GM12878 (cell line): ENCODE data around the gene FKBP2. TPM values are rescaled to one million over a fixed set of nuclear protein-coding genes. Genes with fewer than 3 reads are reported as not detected.
A peak's percentile ranks its signal among the peaks of the same experiment; 100 is the strongest.

ENCODE experiments used
- ATAC-seq: fragments of 200-7000 bp; cut with Tn5 transposase; 3 replicates; pipeline ENCODE4 v1.9.1; 2020; ENCODE audit warnings: mild to moderate bottlenecking, moderate library complexity
- BruUV-seq: library from RNA; stranded (reverse); fragments of 400-500 nt; replicated peaks from 2 replicates; lab custom pipeline; 2021; lab: Mats Ljungman, UMichigan
- CTCF ChIA-PET: fragments of 300-600 bp; sonication (Branson Sonifier 250); formaldehyde crosslinking; extraction: SDS; loops from one replicate; lab custom pipeline; 2021; ENCODE audit warnings: inconsistent platforms; lab: Yijun Ruan, JAX
- POLR2A ChIA-PET: fragments of 350-600 bp; formaldehyde crosslinking; extraction: SDS; loops from one replicate; lab custom pipeline; 2021; ENCODE audit warnings: inconsistent platforms; lab: Charles Lee
- RAD21 ChIA-PET: fragments of 300-600 bp; sonication (Branson Sonifier 250); formaldehyde crosslinking; loops from one replicate; lab custom pipeline; 2023; ENCODE audit warnings: antibody characterized with exemption; ENCODE audit not compliant: unreplicated experiment; lab: Charles Lee
- SMC1A ChIA-PET: fragments of 300-600 bp; sonication (Branson Sonifier 250); formaldehyde crosslinking; loops from one replicate; lab custom pipeline; 2023; ENCODE audit not compliant: unreplicated experiment, uncharacterized antibody; lab: Charles Lee
- DNase-seq: peaks from one replicate; pipeline ENCODE4 v3.0.0-alpha.2; 2011; ENCODE audit warnings: low read depth, low spot score
- FAIRE-seq: peaks from 3 replicates; lab custom pipeline; 2011; peaks lifted over from hg19 to GRCh38; lab: Jason Lieb, UNC
- H2AFZ ChIP-seq: 2 replicates; pipeline ENCODE4 v1.6.0; 2011; ENCODE audit warnings: low read depth, low read length, control low read depth; ENCODE audit not compliant: control insufficient read depth
- H3K27ac ChIP-seq: 2 replicates; pipeline ENCODE4 v1.5.1; 2011; ENCODE audit warnings: control low read depth; ENCODE audit not compliant: control insufficient read depth, insufficient read depth
- H3K27me3 ChIP-seq, 2 experiments: replicated peaks in 1 of 2; 2 replicates each; pipeline versions ENCODE4 v1.6.0 to v1.6.1; 2011; ENCODE audit warnings: low read length in 1 of 2; ENCODE audit not compliant: control insufficient read depth in 2 of 2, insufficient read depth in 2 of 2
- H3K36me3 ChIP-seq, 2 experiments: 2 replicates each; pipeline ENCODE4 v1.5.1; 2011; ENCODE audit warnings: low read length in 1 of 2; ENCODE audit not compliant: control insufficient read depth in 2 of 2, insufficient read depth in 2 of 2
- H3K4me1 ChIP-seq: 2 replicates; pipeline ENCODE4 v1.6.1; 2011; ENCODE audit warnings: mild to moderate bottlenecking, low read length, moderate library complexity, mixed read lengths; ENCODE audit not compliant: control insufficient read depth, insufficient read depth
- H3K4me2 ChIP-seq: 2 replicates; pipeline ENCODE4 v1.6.0; 2011; ENCODE audit warnings: control low read depth; ENCODE audit not compliant: control insufficient read depth, insufficient read depth
- H3K4me3 ChIP-seq: fragments of 200-600 bp; sonication (generic); 2 replicates; pipeline ENCODE4 v1.5.1; 2016
- H3K79me2 ChIP-seq: 2 replicates; pipeline ENCODE4 v1.6.0; 2011; ENCODE audit warnings: low read length; ENCODE audit not compliant: control insufficient read depth, insufficient read depth
- H3K9ac ChIP-seq: 2 replicates; pipeline ENCODE4 v1.8.0; 2011; ENCODE audit warnings: low read length, control low read depth, mixed read lengths; ENCODE audit not compliant: control insufficient read depth, insufficient read depth
- H3K9me3 ChIP-seq: replicated peaks from 3 replicates; pipeline ENCODE4 v1.5.1; 2011; ENCODE audit warnings: mild to moderate bottlenecking, low read length; ENCODE audit not compliant: control insufficient read depth, insufficient read depth
- H4K20me1 ChIP-seq: 2 replicates; pipeline ENCODE4 v1.6.0; 2011; ENCODE audit not compliant: control insufficient read depth, insufficient read depth
- ATF7 ChIP-seq: fragments of 450-650 bp; IDR thresholded peaks from 2 replicates; pipeline ENCODE4 v1.6.1; 2016; ENCODE audit warnings: low read depth, mild to moderate bottlenecking
- BCL11A ChIP-seq: IDR thresholded peaks from 2 replicates; pipeline ENCODE4 v1.6.1; 2011; ENCODE audit warnings: low read depth, low read length
- CBFB ChIP-seq: IDR thresholded peaks from 2 replicates; pipeline ENCODE4 v1.6.1; 2016; ENCODE audit warnings: antibody characterized with exemption, low read depth
- E4F1 ChIP-seq: fragments of 450-650 bp; IDR thresholded peaks from 2 replicates; pipeline ENCODE4 v1.6.1; 2018; ENCODE audit warnings: borderline replicate concordance, mild to moderate bottlenecking; ENCODE audit not compliant: partially characterized antibody
- PAX8 ChIP-seq: fragments of 450-650 bp; IDR thresholded peaks from 2 replicates; pipeline ENCODE4 v1.6.1; 2017; ENCODE audit warnings: mild to moderate bottlenecking, moderate library complexity
- PRDM15 ChIP-seq: fragments of 450-650 bp; formaldehyde crosslinking; IDR thresholded peaks from 2 replicates; pipeline ENCODE4 v1.4.0; 2020; ENCODE audit warnings: mild to moderate bottlenecking, moderate library complexity
- RFX5 ChIP-seq: IDR thresholded peaks from 2 replicates; pipeline ENCODE4 v1.6.1; 2011; ENCODE audit warnings: low read depth, low read length, improper control_type of control experiment
- YY1 ChIP-seq: IDR thresholded peaks from 2 replicates; pipeline ENCODE4 v1.6.1; 2011; ENCODE audit warnings: low read depth, mild to moderate bottlenecking, low read length
- WGBS: methylation state at CpG from one replicate; pipeline ENCODE4 v1.1.6; 2016; ENCODE audit warnings: low lambda C conversion rate; ENCODE audit not compliant: insufficient replicate concordance, insufficient coverage; ENCODE audit errors: missing lambda C conversion rate; 5-methylcytosine and 5-hydroxymethylcytosine counted together
- in situ Hi-C: fragments of 300-500 bp; cut with MboI; formaldehyde crosslinking; loops from 9 replicates; pipeline ENCODE4 v1.14.3; 2018; ENCODE audit warnings: mixed read lengths
- intact Hi-C: fragments of 100-400 bp; cut with micrococcal nuclease; formaldehyde crosslinking; loops from one replicate; pipeline ENCODE4 v1.14.2; 2022; ENCODE audit not compliant: unreplicated experiment
- polyA plus RNA-seq, 11 experiments: library from polyadenylated mRNA; depleted of rRNA in 4 of 11; unstranded in 6 of 11; stranded (reverse) in 5 of 11; fragments of >200 nt; fragmentation: Nextera tagmentation in 4 of 11; fragmentation: Illumina TruSeq in 1 of 11; extraction: Ambion mirVana in 4 of 11; extraction: Trizol in 1 of 11; gene quantifications; 1 replicate in 1 of 11; 2 replicates in 10 of 11; pipeline versions ENCODE4 v1.2.1 to v1.2.3, GENCODE V29; 2011 to 2016; ENCODE audit warnings: inconsistent platforms in 2 of 11, missing spikeins in 2 of 11, low read depth in 1 of 11
- total RNA-seq, 4 experiments: library from RNA; depleted of rRNA in 3 of 4; stranded (reverse); fragments of >200 nt in 3 of 4; fragmentation: Illumina TruSeq in 1 of 4; extraction: Trizol in 1 of 4; gene quantifications; 2 replicates each; pipeline versions ENCODE4 v1.2.1 to v1.2.3, GENCODE V29; 2013 to 2021
- TF ChIP-seq, protein P1 (sequence below): fragments of 450-650 bp; IDR thresholded peaks from 2 replicates; pipeline ENCODE4 v1.6.1; 2017; ENCODE audit warnings: borderline replicate concordance
- TF ChIP-seq, protein P2 (sequence below): fragments of 450-650 bp; formaldehyde crosslinking; IDR thresholded peaks from 2 replicates; pipeline ENCODE4 v1.5.0; 2022; ENCODE audit warnings: mild to moderate bottlenecking, missing genetic modification characterization

Gene FKBP2
- total and polyA plus RNA-seq, 10 of the 15 experiments (the other 5 are each of a cell fraction or from before 2014, with no cell fraction given) = 1.8 to 99.7 (median 39.5) TPM

DNA sequence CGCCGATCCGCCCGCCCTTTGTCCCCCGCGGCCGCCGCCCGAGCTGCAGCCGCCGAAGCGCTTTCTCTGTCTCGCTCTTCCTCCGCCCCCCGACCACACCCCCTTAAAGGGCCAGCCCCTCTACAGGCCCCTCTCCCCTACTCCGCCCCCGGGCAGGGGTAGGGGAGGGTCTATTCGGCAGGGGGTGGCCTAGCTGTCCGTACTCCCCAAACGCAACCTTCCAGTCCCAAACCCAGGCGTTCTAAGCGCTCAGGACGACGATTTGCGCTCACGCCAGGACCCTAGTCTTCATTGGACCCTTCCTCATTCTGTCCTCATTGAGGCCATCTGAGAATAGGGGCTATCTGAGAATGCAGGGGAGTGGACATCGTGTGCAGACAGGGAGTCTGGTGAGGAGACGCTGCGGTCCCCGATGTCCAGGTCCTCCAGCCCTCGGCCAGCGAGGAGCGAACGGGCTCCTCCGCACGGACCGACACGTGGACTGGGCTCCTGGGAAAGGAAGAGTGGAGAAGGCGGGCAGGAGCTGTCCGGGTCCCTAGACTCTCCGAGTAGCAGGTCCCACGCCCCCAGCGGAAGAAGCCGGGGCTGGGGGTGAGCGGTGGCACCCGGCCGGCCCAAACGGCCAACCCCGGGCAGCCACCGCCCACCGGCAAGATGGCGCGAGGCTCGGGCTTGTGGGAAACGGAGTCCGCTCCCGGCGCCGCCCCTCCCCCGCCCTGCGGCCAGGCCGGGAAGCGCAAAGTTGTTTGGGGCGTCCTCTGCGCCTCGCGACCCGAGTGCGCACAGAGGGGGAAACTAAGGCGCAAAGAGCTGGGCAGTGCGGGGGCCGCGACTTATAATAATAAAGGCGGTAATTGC lies 6.2 kb downstream of the FKBP2 start, which contains the start of gene PPP1R14B:
PPP1R14B (minus strand) TSS at position 73 of the 858 bp plus-strand sequence. CDS start 270 bp downstream, outside the sequence.
- ChIA-PET RAD21 (interaction anchor here (1.2 to 8.6 kb wide), 4 partner anchors 10 to 57 kb away, joined by 3 to 104 read pairs (median 10); partner anchors contain the start of gene FERMT3), SMC1A (interaction anchor here (1.0 to 2.0 kb wide), 4 partner anchors 23 to 43 kb away, joined by 3 to 7 read pairs (median 4); partner anchors contain the start of gene FERMT3), POLR2A (interaction anchor here (0.6 to 7.4 kb wide), 6 partner anchors 13 to 57 kb away, joined by 4 to 82 read pairs (median 38); partner anchors contain the start of genes DNAJC4, FERMT3, NUDT22 and TRPT1), CTCF (interaction anchor here (0.8 to 6.2 kb wide), 5 partner anchors 24 to 57 kb away, joined by 3 to 66 read pairs (median 5); partner anchors contain the start of genes CATSPERZ and FERMT3)
- no peak for DNase-seq
- no peaks in the 10 kb centered on the region for H3K9me3 ChIP-seq
- peaks cover 17% of the 10 kb centered on the region for H3K4me1 ChIP-seq
- peak within 1 kb of the TSS; percentile 98 for H3K4me2 ChIP-seq
- BruUV-seq = no TSS peak
- peaks cover 0 to 10% of the 10 kb centered on the region in 2 experiments; a peak in 2 of 4 replicates for H3K36me3 ChIP-seq
- no peak for FAIRE-seq
- intact Hi-C loops (no loop called here), in situ Hi-C loops (loop anchor here (25.0 kb wide), 1 partner anchor 1615 kb away; the partner anchor contains the start of genes CFL1, EFEMP2 and MUS81)
- peak within 1 kb of the TSS; percentile 94 for H2AFZ ChIP-seq
- 2% methylated on average over 44 of the region's 74 CpGs for WGBS
- no peaks in the 10 kb centered on the region for H4K20me1 ChIP-seq
- peak within 1 kb of the TSS; percentile 91 for H3K4me3 ChIP-seq
- ATAC-seq = peak; percentile 75
- H3K27me3 ChIP-seq = no peaks in the 10 kb centered on the region
- peak within 1 kb of the TSS; percentile 92 for H3K9ac ChIP-seq
- peaks cover 33% of the 10 kb centered on the region for H3K79me2 ChIP-seq
- peak within 1 kb of the TSS; percentile 90 for H3K27ac ChIP-seq
- no peak for TF ChIP-seq E4F1
- TF ChIP-seq, protein P1, sequence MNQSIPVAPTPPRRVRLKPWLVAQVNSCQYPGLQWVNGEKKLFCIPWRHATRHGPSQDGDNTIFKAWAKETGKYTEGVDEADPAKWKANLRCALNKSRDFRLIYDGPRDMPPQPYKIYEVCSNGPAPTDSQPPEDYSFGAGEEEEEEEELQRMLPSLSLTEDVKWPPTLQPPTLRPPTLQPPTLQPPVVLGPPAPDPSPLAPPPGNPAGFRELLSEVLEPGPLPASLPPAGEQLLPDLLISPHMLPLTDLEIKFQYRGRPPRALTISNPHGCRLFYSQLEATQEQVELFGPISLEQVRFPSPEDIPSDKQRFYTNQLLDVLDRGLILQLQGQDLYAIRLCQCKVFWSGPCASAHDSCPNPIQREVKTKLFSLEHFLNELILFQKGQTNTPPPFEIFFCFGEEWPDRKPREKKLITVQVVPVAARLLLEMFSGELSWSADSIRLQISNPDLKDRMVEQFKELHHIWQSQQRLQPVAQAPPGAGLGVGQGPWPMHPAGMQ = no peak
- peak; percentile 99 for TF ChIP-seq YY1
- TF ChIP-seq CBFB = 0 out of 2 replicates have a peak, but pooled peaks have one; percentile 23
- no peak for TF ChIP-seq ATF7
- no peak for TF ChIP-seq PRDM15 (CRISPR knock-in tag)
- no peak for TF ChIP-seq BCL11A
- no peak for TF ChIP-seq PAX8
- TF ChIP-seq, protein P2, sequence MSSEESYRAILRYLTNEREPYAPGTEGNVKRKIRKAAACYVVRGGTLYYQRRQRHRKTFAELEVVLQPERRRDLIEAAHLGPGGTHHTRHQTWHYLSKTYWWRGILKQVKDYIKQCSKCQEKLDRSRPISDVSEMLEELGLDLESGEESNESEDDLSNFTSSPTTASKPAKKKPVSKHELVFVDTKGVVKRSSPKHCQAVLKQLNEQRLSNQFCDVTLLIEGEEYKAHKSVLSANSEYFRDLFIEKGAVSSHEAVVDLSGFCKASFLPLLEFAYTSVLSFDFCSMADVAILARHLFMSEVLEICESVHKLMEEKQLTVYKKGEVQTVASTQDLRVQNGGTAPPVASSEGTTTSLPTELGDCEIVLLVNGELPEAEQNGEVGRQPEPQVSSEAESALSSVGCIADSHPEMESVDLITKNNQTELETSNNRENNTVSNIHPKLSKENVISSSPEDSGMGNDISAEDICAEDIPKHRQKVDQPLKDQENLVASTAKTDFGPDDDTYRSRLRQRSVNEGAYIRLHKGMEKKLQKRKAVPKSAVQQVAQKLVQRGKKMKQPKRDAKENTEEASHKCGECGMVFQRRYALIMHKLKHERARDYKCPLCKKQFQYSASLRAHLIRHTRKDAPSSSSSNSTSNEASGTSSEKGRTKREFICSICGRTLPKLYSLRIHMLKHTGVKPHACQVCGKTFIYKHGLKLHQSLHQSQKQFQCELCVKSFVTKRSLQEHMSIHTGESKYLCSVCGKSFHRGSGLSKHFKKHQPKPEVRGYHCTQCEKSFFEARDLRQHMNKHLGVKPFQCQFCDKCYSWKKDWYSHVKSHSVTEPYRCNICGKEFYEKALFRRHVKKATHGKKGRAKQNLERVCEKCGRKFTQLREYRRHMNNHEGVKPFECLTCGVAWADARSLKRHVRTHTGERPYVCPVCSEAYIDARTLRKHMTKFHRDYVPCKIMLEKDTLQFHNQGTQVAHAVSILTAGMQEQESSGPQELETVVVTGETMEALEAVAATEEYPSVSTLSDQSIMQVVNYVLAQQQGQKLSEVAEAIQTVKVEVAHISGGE = 0 out of 2 replicates have a peak, but pooled peaks have one; percentile 15
- TF ChIP-seq RFX5 = no peak
